Erythroblast (primary cell): ENCODE data around the gene ZNF577.

Experiments used
- DNase-seq, 2 experiments: peaks; one replicate each; lab custom pipeline; 2025; lab: John Stamatoyannopoulos, UW
- GATA1 ChIP-seq: IDR thresholded peaks from 2 replicates; pipeline ENCODE4 v1.6.1; 2011; ENCODE audit warnings: low read depth, mild to moderate bottlenecking, control low read depth, low read length, moderate library complexity
- POLR2A ChIP-seq: IDR thresholded peaks from 2 replicates; pipeline ENCODE4 v1.6.1; 2011; ENCODE audit warnings: mild to moderate bottlenecking, low read length

Gene ZNF577

GRCh38 chr19:51904331-51905165, 16.8 kb upstream of the ZNF577 start, which contains the start of gene ZNF649:
TSS of gene ZNF649 (minus strand) at chr19:51905017. CDS start at chr19:51900107, 4,910 bp downstream.
- peak; percentile 88 for DNase-seq
- TF ChIP-seq GATA1 (no peak), POLR2A (peak; percentile 68)

GRCh38 chr19:51903192-51903591, 15.4 kb upstream of the ZNF577 start:
- no peak for TF ChIP-seq GATA1
- no peak for TF ChIP-seq POLR2A
- no peak for DNase-seq

DNA sequence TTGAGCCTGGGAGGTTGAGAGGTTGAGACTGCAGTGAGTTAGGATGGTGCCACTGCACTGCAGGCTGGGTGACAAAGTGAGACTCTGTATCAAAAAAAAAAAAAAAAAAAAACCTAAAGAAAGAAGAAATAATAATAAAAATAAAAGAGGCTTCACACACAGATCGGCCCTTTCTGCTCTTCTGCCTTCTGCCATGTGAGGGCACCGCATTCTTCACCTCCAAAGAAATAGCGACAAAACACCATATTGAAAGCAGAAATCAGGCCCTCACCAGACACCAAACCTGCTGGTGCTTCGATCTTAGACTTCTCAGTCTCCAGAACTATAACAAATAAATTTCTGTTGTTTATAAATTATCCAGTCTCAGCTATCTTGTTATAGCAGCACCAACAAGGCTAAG, 14.1 kb upstream of the ZNF577 start:
- TF ChIP-seq POLR2A (no peak), GATA1 (no peak)
- no peak for DNase-seq

- DNase-seq: peak in 1 of 2 experiments; percentile 23
Measured at GRCh38 chr19:51891193-51891747, 3.5 kb upstream of the ZNF577 start.

GRCh38 chr19:51889934-51890333, 2.2 kb upstream of the ZNF577 start:
- TF ChIP-seq POLR2A (no peak), GATA1 (no peak)
- DNase-seq: no peak

More at GRCh38 chr19:51891193-51891747, 3.5 kb upstream of the ZNF577 start:
- TF ChIP-seq POLR2A (no peak), GATA1 (no peak)

DNA sequence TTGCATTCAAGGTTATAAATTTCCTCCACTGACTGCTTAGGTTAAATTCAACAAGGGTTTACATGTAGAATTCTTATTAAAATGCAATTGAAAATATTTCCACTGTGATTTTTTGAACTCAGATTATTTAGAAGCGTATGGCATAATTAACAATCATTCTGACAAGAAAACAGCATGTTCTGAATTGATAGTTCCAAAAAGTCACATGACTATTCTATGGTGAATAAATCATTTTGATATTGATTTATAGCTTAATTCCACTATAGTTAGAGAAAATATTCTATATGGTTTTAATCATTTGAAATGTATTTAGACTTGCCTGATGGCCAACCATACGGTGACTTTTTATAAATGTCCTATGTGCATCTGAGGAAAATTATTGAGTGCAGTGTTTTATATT, 3.0 kb downstream of the ZNF577 start:
- DNase-seq: no peak
- TF ChIP-seq GATA1 (no peak), POLR2A (no peak)

DNA sequence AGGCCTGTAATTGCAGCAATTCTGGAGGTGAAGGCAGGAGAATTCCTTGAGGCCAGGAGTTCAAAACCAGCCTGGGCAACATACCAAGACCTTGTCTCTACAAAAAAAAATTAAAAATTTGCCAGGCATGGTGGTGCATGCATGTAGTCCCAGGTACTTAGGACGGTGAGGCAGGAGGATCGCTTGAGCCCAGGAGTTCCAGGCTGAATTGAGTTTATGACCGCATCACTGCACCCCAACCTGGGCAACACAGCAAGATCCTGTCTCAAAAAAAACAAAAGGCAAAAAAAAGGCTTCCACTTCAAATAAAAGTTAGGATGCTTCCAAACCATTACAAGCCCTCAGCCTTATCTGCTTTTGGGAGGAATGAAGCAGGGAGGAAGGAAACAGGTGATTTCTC, 5.2 kb downstream of the ZNF577 start:
- DNase-seq: no peak
- TF ChIP-seq GATA1 (no peak), POLR2A (no peak)

DNA sequence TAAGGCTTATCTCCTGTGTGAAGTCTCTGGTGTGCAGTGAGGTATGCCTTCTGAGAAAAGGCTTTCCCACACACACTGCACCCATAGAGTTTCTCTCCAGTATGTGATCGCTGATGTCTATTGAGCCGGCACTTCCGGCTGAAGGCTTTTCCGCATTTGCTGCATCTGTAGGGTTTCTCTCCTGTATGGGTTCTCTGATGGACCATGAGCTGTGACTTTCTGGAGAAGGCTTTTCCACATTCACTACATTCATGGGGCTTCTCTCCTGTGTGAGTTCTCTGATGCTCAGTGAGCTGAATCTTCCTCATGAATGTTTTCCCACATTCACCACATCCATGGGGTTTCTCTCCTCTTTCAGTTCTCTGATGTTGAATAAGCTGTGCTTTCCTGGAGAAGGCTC, 14.7 kb downstream of the ZNF577 start:
- DNase-seq: no peak
- no peak for TF ChIP-seq GATA1
- TF ChIP-seq POLR2A: no peak

GRCh38 chr19:51861870-51862622, 25.7 kb downstream of the ZNF577 start:
- DNase-seq: no peak
- TF ChIP-seq GATA1 (no peak), POLR2A (no peak)

DNA sequence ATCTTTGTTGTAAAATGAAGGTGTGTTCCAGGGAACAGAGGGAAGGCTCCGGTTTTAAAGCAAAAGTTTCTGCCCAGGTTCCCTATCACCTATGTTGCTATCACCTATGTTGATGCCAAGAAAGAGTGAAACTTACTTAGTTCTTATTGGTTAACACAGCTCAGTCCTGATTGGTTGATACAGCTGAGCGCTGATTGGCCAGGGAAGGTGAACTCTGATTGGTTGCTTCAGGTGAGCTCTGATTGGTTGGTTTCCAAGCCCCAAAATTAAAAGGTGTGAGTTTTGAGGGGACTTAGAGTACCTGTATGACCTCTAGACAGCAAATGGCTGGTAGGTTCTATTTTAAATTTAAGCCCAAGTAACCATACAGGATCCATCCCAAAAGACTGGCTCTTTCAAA, 50.6 kb downstream of the ZNF577 start:
- no peak for DNase-seq
- TF ChIP-seq POLR2A: no peak
- TF ChIP-seq GATA1: no peak

- TF ChIP-seq GATA1 (no peak), POLR2A (no peak)
- peak in 1 of 2 experiments; percentile 10 for DNase-seq
Measured at GRCh38 chr19:51830274-51830673, 57.5 kb downstream of the ZNF577 start.

DNA sequence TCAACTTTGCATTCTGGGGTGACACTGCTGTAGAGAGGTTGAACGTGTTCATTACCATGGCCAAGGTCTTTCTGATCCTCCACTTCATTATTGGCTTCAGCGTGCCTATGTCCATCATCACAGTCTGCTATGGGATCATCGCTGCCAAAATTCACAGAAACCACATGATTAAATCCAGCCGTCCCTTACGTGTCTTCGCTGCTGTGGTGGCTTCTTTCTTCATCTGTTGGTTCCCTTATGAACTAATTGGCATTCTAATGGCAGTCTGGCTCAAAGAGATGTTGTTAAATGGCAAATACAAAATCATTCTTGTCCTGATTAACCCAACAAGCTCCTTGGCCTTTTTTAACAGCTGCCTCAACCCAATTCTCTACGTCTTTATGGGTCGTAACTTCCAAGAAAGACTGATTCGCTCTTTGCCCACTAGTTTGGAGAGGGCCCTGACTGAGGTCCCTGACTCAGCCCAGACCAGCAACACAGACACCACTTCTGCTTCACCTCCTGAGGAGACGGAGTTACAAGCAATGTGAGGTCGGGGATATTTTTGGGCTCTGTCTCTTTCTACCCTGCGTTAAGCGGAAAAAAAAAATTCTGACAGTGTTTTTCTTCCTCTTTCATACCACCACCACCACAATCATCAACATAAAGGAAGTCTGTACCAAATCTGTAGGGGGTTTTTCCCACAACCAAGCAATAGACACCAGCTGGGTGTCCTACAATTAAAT, 63.3 kb downstream of the ZNF577 start:
- TF ChIP-seq GATA1 (no peak), POLR2A (no peak)
- no peak for DNase-seq

DNA sequence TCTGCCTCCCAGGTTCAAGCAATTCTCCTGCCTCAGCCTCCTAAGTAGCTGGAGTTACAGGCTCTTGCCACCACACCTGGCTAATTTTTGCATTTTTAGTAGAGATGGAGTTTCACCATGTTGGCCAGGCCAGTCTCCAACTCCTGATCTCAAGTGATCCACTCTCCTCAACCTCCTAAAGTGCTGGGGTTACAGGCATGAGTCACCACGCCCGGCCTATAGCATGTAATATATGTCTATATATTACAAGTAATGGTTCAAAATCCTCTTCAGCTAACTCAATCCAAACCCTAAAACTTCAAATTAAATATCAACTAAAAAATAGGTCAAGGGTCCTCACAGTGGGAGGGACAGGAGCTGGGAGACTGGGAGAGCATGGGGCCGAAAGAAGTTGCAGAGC, 64.8 kb downstream of the ZNF577 start:
- TF ChIP-seq GATA1 (no peak), POLR2A (no peak)
- DNase-seq: no peak
